K562 (cell line): Measurements from ENCODE around the gene GPR152. TPM values are rescaled to one million over a fixed set of nuclear protein-coding genes. Genes with fewer than 3 reads are reported as not detected.

ENCODE experiments used
- ATF7 ChIP-seq: fragments of 450-650 bp; IDR thresholded peaks from 2 replicates; pipeline ENCODE4 v1.7.1; 2014; ENCODE audit warnings: mild to moderate bottlenecking, moderate library complexity
- BHLHE40 ChIP-seq: IDR thresholded peaks from 2 replicates; pipeline ENCODE4 v1.6.1; 2011; ENCODE audit warnings: low read length, improper control_type of control experiment
- ETS1 ChIP-seq: conservative IDR thresholded peaks from 2 replicates; pipeline ENCODE4 v1.6.1; 2011; ENCODE audit warnings: low read depth, mild to moderate bottlenecking, low read length; ENCODE audit not compliant: control insufficient read depth
- HCFC1 ChIP-seq: IDR thresholded peaks from 2 replicates; pipeline ENCODE4 v1.6.1; 2012; ENCODE audit warnings: low read depth, low read length, improper control_type of control experiment
- HMG20B ChIP-seq: fragments of 250-450 bp; sonication (Bioruptor Pico); IDR thresholded peaks from 2 replicates; pipeline ENCODE4 v1.5.0; 2021; ENCODE audit warnings: mild to moderate bottlenecking
- JUND ChIP-seq, 2 experiments: IDR thresholded peaks; 2 replicates in 1 of 2; 3 replicates in 1 of 2; pipeline ENCODE4 v1.6.1; 2011; ENCODE audit warnings: borderline replicate concordance in 2 of 2, low read depth in 2 of 2, low read length in 2 of 2, improper control_type of control experiment in 1 of 2, missing biosample characterization in 1 of 2, missing genetic modification characterization in 1 of 2, missing genetic modification reagents in 1 of 2
- KDM5B ChIP-seq: fragments of 200-600 bp; sonication (generic); IDR thresholded peaks from 2 replicates; pipeline ENCODE4 v1.6.1; 2012; ENCODE audit warnings: low read depth, mild to moderate bottlenecking, moderate library complexity, low read length, control low read depth, inconsistent platforms; ENCODE audit not compliant: insufficient replicate concordance
- MTA3 ChIP-seq: fragments of 450-650 bp; formaldehyde crosslinking; IDR thresholded peaks from 2 replicates; pipeline ENCODE4 v1.6.1; 2017; ENCODE audit warnings: mild to moderate bottlenecking, borderline replicate concordance
- RUNX1 ChIP-seq: sonication (generic); IDR thresholded peaks from 2 replicates; pipeline ENCODE4 v1.6.1; 2016; ENCODE audit warnings: antibody characterized with exemption, low read depth
- polyA plus RNA-seq, 8 experiments: library from polyadenylated mRNA; depleted of rRNA in 4 of 8; stranded (reverse) in 5 of 8; unstranded in 3 of 8; fragments of >200 nt; fragmentation: Nextera tagmentation in 2 of 8; fragmentation: Illumina TruSeq in 1 of 8; extraction: Ambion mirVana in 2 of 8; extraction: Trizol in 1 of 8; gene quantifications; 2 replicates each; pipeline versions ENCODE4 v1.2.1 to v1.2.3, GENCODE V29; 2011 to 2014; ENCODE audit warnings: inconsistent platforms in 1 of 8, missing spikeins in 1 of 8
- total RNA-seq, 7 experiments: library from RNA; depleted of rRNA in 6 of 7; stranded (reverse); fragments of >200 nt in 6 of 7; fragmentation: Illumina TruSeq in 2 of 7; extraction: Trizol in 2 of 7; gene quantifications; 2 replicates each; pipeline versions ENCODE4 v1.2.1 to v1.2.3, GENCODE V29; 2011 to 2021; ENCODE audit warnings: low replicate concordance in 1 of 7
- TF ChIP-seq, protein P1 (sequence below), 2 experiments: fragments of 450-650 bp in 1 of 2; IDR thresholded peaks; 2 replicates each; pipeline ENCODE4 v1.6.1; 2011 to 2017; ENCODE audit warnings: low read depth in 2 of 2, antibody characterized with exemption in 1 of 2, borderline replicate concordance in 1 of 2, low read length in 1 of 2, mild to moderate bottlenecking in 1 of 2, mixed read lengths in 1 of 2; ENCODE audit not compliant: control insufficient read depth in 1 of 2

Gene GPR152
- total and polyA plus RNA-seq, 9 of the 15 experiments (the other 6 are each of a cell fraction or from before 2014, with no cell fraction given), result not detected

DNA sequence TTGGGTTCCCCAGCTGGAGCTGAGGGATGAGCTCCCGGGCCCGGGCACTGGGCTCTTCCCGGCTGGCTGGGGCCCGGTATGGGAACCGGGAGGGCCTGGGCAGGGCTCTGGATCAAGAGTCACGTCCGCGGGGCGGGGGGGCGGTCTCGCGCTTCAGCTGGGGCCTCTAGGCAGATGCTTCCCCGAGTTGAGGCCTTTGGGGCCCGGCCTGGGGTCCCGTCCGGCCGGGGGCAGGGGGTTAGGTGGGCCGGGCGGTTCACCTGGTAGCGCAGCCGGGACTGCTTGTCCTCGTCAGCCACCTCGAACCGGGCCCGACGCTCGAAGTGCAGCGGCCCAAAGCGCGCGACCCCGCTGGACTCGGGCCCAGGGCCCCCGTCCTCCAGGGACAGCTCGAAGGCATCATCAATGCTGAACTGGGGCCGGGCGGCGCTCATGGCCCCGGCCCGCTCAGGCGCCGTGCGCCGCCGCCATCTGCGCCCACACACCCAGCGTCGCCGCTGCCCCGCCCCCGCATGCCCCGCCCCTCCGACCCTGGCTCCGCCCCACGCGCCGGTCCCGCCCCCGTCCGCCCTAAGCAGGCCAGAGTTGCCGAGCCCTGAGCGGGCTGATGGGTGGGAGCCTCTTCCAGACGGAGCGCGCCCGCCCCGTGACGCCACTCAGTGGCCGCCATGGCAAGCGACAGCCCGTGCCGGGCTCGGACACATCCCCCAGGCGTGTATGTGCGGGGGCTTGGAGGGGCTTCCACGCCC lies 16.4 kb upstream of the GPR152 start, which contains the start of gene TMEM134 (continued):
- TF ChIP-seq KDM5B (peak; percentile 94), BHLHE40 (peak; percentile 87), RUNX1 (no peak), MTA3 (peak; percentile 72; the same call in 1 of the 2 replicates), HMG20B (CRISPR knock-in tag) (no peak), JUND (IDR thresholded peaks at IDR 0.05; ENCODE audit: borderline replicate concordance, low read depth, low read length) (peak; percentile 45; the same call in 1 of the 2 replicates), JUND (tag; IDR thresholded peaks at IDR 0.05; ENCODE audit: borderline replicate concordance, low read depth, low read length) (peak; percentile 56; the same call in 1 of the 3 replicates), ATF7 (peak; percentile 59; the same call in 1 of the 2 replicates), ETS1 (peak; percentile 78), HCFC1 (peak; percentile 68)
- TF ChIP-seq, protein P1, sequence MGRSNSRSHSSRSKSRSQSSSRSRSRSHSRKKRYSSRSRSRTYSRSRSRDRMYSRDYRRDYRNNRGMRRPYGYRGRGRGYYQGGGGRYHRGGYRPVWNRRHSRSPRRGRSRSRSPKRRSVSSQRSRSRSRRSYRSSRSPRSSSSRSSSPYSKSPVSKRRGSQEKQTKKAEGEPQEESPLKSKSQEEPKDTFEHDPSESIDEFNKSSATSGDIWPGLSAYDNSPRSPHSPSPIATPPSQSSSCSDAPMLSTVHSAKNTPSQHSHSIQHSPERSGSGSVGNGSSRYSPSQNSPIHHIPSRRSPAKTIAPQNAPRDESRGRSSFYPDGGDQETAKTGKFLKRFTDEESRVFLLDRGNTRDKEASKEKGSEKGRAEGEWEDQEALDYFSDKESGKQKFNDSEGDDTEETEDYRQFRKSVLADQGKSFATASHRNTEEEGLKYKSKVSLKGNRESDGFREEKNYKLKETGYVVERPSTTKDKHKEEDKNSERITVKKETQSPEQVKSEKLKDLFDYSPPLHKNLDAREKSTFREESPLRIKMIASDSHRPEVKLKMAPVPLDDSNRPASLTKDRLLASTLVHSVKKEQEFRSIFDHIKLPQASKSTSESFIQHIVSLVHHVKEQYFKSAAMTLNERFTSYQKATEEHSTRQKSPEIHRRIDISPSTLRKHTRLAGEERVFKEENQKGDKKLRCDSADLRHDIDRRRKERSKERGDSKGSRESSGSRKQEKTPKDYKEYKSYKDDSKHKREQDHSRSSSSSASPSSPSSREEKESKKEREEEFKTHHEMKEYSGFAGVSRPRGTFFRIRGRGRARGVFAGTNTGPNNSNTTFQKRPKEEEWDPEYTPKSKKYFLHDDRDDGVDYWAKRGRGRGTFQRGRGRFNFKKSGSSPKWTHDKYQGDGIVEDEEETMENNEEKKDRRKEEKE (IDR thresholded peaks at IDR 0.05; ENCODE audit: borderline replicate concordance in 1 of 2, control insufficient read depth in 1 of 2, low read depth in 2 of 2, low read length in 1 of 2), result no peak
